Esophagus squamous epithelium (tissue), 5 donors: ENCODE measurements around the gene ZNF346. TPM values are rescaled to one million over a fixed set of nuclear protein-coding genes. Genes with fewer than 3 reads are reported as not detected.

Experiments
- DNase-seq: peaks from one replicate; lab custom pipeline; 2025; lab: John Stamatoyannopoulos, UW
- H3K27ac ChIP-seq, 4 donors: fragments of 200-600 bp; sonication (generic); one replicate each; pipeline ENCODE4 v1.5.1; 2016 to 2019; ENCODE audit warnings: mild to moderate bottlenecking in 1 of 4
- H3K27me3 ChIP-seq, 4 donors: fragments of 200-600 bp; sonication (generic); 1 replicate in 3 of 4; 2 replicates in 1 of 4; pipeline versions ENCODE4 v1.5.1 to v1.6.0; 2017 to 2021; ENCODE audit warnings: antibody characterized with exemption in 1 of 4
- H3K36me3 ChIP-seq, 3 donors: fragments of 200-600 bp; sonication (generic); one replicate each; pipeline ENCODE4 v1.5.1; 2016 to 2019
- H3K4me1 ChIP-seq, 3 donors: fragments of 200-600 bp; sonication (generic); one replicate each; pipeline ENCODE4 v1.5.1; 2017 to 2019
- H3K4me3 ChIP-seq, 4 donors: fragments of 200-600 bp; sonication (generic); 1 replicate in 3 of 4; 2 replicates in 1 of 4; pipeline ENCODE4 v1.5.1; 2016 to 2019; ENCODE audit warnings: mild to moderate bottlenecking in 2 of 4, moderate library complexity in 1 of 4
- H3K9me3 ChIP-seq, 3 donors: fragments of 200-600 bp; sonication (generic); one replicate each; pipeline ENCODE4 v1.5.1; 2016 to 2019
- POLR2A ChIP-seq, 4 donors: fragments of 450-650 bp; IDR thresholded peaks; one replicate each; pipeline ENCODE4 v1.6.1; 2017; ENCODE audit warnings: antibody characterized with exemption in 4 of 4, mild to moderate bottlenecking in 4 of 4, moderate library complexity in 3 of 4
- WGBS, 2 donors: methylation state at CpG; one replicate each; pipeline ENCODE4 v1.1.5; 2018; 5-methylcytosine and 5-hydroxymethylcytosine counted together
- intact Hi-C: fragments of 100-400 bp; cut with DNase I; formaldehyde crosslinking; loops from one replicate; pipeline ENCODE4 v1.15.0; 2022
- total RNA-seq, 4 donors: library from RNA; depleted of rRNA; stranded (reverse); fragments of >200 nt; gene quantifications; one replicate each; pipeline ENCODE4 v1.1.0, GENCODE V29; 2016
- TF ChIP-seq, protein P1 (sequence below), 6 experiments: fragments of 450-650 bp in 4 of 6; fragments of 200-600 bp in 2 of 6; sonication (generic) in 2 of 6; IDR thresholded peaks; one replicate each; pipeline ENCODE4 v1.5.1; 2016 to 2019; ENCODE audit warnings: antibody characterized with exemption in 6 of 6, mild to moderate bottlenecking in 4 of 6, moderate library complexity in 4 of 6
- donor health status: DM: yes; HTN: yes; CAD: no.

The ZNF346 gene
- total RNA-seq, 4 donors from 2014 or later = 11.4 to 17.0 (median 13.3) TPM

DNA sequence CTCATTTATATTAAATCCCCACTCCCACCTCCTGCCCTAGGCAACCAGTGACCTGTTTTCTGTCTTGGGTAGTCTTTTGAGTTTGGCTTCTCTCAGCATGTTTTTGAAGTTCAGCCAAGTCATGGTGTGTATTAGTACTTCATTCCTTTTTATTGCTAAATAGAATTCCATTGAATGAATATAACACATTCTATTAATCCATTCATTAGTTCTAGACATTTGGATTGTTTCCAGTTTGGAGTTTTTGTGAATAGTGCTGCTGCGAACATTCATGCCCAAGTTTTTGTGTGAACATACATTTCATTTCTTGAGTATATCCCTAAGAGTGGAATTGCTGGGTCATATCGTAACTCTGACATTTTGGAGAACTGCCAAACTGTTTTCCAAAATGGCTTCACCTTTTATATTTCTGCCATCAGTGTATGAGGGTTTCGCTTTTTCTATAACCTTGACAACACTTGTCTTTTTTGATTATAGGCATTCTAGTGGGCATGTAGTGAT is 2.7 kb downstream of the ZNF346 start:
- no peak for DNase-seq
- Histone ChIP-seq H3K27me3 (no peaks in the 10 kb centered on the region), H3K4me3 (no peak overlapping the region), H3K36me3 (peaks cover 0 to 18% (median 0%) of the 10 kb centered on the region in 3 donors), H3K4me1 (peaks cover 13 to 39% (median 19%) of the 10 kb centered on the region in 3 donors), H3K27ac (no peak overlapping the region), H3K9me3 (no peaks in the 10 kb centered on the region)
- intact Hi-C loops = no loop called here
- no peak for TF ChIP-seq POLR2A (IDR thresholded peaks at IDR 0.05)
- TF ChIP-seq, protein P1, sequence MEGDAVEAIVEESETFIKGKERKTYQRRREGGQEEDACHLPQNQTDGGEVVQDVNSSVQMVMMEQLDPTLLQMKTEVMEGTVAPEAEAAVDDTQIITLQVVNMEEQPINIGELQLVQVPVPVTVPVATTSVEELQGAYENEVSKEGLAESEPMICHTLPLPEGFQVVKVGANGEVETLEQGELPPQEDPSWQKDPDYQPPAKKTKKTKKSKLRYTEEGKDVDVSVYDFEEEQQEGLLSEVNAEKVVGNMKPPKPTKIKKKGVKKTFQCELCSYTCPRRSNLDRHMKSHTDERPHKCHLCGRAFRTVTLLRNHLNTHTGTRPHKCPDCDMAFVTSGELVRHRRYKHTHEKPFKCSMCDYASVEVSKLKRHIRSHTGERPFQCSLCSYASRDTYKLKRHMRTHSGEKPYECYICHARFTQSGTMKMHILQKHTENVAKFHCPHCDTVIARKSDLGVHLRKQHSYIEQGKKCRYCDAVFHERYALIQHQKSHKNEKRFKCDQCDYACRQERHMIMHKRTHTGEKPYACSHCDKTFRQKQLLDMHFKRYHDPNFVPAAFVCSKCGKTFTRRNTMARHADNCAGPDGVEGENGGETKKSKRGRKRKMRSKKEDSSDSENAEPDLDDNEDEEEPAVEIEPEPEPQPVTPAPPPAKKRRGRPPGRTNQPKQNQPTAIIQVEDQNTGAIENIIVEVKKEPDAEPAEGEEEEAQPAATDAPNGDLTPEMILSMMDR (IDR thresholded peaks at IDR 0.05) = no peak
- 53 to 75% methylated on average over 3 of the region's 3 CpGs for WGBS, 2 donors

DNA sequence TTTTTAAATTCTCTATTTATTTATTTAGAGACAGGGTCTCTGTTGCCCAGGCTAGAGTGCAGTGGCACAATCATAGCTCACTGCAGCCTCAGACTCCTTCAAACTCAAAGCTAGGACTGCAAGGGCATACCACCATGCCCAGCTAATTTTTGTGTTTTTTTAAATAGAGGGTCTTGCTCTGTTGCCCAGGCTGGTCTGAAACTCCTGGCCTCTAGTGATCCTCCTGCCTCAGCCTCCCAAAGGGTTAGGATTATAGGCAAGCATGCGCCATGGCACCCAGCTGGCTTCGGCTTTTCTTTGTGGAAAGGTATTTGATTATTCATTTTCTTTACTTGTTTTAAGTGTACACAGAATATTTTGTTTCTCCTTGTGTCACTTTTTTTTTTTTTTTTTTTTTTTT is 5.2 kb downstream of the ZNF346 start:
- 95 to 97% methylated on average over 2 of the region's 2 CpGs for WGBS, 2 donors
- Histone ChIP-seq H3K27ac (no peak overlapping the region), H3K36me3 (peaks cover 0 to 30% (median 0%) of the 10 kb centered on the region in 3 donors), H3K9me3 (no peaks in the 10 kb centered on the region), H3K4me3 (no peak overlapping the region), H3K4me1 (peaks cover 9 to 28% (median 13%) of the 10 kb centered on the region in 3 donors), H3K27me3 (no peaks in the 10 kb centered on the region)
- DNase-seq = no peak
- TF ChIP-seq POLR2A (IDR thresholded peaks at IDR 0.05) = no peak
- TF ChIP-seq, protein P1 (IDR thresholded peaks at IDR 0.05) = no peak
- intact Hi-C loops = no loop called here

DNA sequence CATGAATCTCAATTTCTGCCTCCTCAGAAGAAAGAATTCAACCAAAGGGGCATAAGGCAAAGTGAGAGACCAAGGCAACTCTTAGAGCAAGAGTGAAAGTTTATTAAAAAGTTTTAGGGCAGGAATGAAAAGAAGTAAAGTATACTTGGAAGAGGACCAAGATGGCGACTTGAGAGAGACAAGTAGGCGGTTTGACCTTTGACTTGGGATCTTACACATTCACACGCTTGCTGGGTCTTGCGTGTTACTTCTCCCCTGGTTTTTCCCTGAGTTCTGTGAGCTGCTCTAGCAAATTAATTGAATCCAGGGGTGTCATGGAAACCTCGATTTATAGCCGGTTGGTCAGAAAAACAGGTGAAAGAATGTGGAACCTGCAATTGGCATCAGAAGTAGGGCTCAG is 7.0 kb downstream of the ZNF346 start:
- peaks cover 0 to 11% (median 5%) of the 10 kb centered on the region in 3 donors for H3K4me1 ChIP-seq
- no peak overlapping the region for H3K4me3 ChIP-seq
- H3K9me3 ChIP-seq = no peaks in the 10 kb centered on the region
- intact Hi-C loops = no loop called here
- 85 to 94% methylated on average over 6 of the region's 6 CpGs for WGBS, 2 donors
- H3K27ac ChIP-seq = no peak overlapping the region
- peaks cover 0 to 37% (median 0%) of the 10 kb centered on the region in 3 donors for H3K36me3 ChIP-seq
- no peak for TF ChIP-seq POLR2A (IDR thresholded peaks at IDR 0.05)
- TF ChIP-seq, protein P1 (IDR thresholded peaks at IDR 0.05) = no peak
- no peak for DNase-seq
- H3K27me3 ChIP-seq = no peaks in the 10 kb centered on the region

DNA sequence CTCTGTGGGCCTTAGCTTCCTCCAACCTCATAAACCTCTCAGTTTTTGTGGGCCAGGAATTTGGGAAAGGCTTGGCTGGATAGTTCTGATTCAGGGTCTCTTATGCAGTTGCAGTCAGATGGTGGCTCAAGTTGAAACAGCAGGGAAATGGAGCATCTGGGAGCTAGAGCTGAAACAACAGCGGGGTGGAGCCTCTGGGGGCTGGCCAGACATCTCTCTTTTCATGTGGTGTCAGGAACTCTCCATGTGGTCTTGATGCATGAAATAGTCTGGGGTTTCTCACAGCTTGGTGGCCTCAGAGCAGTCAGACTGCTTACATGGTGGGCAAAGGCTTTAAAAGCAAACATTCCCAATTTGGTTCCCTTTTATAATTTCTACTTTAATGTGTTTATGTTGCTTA is 13.5 kb downstream of the ZNF346 start:
- peaks cover 0 to 7% (median 0%) of the 10 kb centered on the region in 3 donors for H3K4me1 ChIP-seq
- H3K36me3 ChIP-seq = peaks cover 0 to 27% (median 0%) of the 10 kb centered on the region in 3 donors
- TF ChIP-seq, protein P1 (IDR thresholded peaks at IDR 0.05) = no peak
- TF ChIP-seq POLR2A (IDR thresholded peaks at IDR 0.05) = no peak
- no peak overlapping the region for H3K27ac ChIP-seq
- no peaks in the 10 kb centered on the region for H3K9me3 ChIP-seq
- H3K27me3 ChIP-seq = no peaks in the 10 kb centered on the region
- 50 to 67% methylated on average over 1 of the region's 1 CpG for WGBS, 2 donors
- DNase-seq = no peak
- intact Hi-C loops = no loop called here
- no peak overlapping the region for H3K4me3 ChIP-seq

DNA sequence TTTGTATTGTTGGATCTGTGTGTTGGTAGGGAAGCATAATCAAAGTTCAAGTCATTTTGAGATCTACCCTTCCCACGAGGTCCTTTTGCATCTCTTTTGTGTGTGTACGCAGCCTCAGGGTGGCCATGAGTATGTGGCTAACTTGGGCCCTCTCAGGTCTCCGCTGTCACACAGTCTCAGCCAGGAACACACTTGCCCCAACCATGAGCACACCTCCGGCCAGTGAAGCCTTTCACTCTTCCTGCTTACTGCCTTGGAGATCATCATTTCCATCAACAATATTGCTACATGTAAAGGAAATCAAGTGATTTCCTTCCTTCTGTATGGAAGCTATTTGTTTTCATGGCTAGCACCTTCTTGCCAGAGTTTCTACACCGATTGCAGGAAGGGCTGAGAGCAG is 13.9 kb downstream of the ZNF346 start:
- TF ChIP-seq, protein P1 (IDR thresholded peaks at IDR 0.05) = no peak
- no peak for TF ChIP-seq POLR2A (IDR thresholded peaks at IDR 0.05)
- Histone ChIP-seq H3K36me3 (peaks cover 0 to 29% (median 0%) of the 10 kb centered on the region in 3 donors), H3K9me3 (no peaks in the 10 kb centered on the region), H3K4me1 (peaks cover 0 to 12% (median 0%) of the 10 kb centered on the region in 3 donors), H3K27ac (no peak overlapping the region), H3K27me3 (no peaks in the 10 kb centered on the region), H3K4me3 (no peak overlapping the region)
- 72 to 74% methylated on average over 5 of the region's 5 CpGs for WGBS, 2 donors
- no peak for DNase-seq
- intact Hi-C loops = no loop called here
